Measurements from ENCODE around the gene AHNAK2.

The AHNAK2 gene

DNA sequence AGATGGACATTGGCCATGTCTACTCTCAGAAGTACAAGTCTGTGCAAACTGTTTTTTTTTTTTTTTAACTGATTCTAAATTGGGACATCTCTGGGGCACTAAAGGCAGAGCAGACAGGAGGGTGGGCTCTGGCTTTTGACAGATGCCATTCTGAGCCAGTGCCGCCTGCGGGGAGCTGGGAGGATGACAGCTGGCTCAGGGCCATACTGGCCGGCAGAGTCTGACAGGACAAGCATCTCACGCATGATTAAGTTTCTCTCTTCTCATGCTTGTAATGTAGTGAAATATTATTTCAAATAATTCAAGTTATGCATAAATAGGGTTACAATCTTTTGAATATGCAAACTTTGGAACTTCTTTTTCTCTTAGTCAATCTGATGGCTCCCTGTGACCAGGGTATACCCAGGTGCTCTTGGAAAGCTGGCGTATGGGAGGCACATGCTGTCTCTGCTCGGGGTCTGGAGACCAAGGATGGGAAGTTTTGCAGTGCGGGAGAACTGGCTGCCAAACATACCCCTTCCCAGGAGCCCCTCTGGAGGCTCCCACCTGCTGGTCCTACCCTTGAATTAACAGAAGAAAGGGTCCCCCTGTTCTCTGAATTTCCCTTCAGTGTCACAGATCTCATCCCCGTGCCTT, 35.1 kb upstream of the AHNAK2 start:
- TF ChIP-seq, protein P1, sequence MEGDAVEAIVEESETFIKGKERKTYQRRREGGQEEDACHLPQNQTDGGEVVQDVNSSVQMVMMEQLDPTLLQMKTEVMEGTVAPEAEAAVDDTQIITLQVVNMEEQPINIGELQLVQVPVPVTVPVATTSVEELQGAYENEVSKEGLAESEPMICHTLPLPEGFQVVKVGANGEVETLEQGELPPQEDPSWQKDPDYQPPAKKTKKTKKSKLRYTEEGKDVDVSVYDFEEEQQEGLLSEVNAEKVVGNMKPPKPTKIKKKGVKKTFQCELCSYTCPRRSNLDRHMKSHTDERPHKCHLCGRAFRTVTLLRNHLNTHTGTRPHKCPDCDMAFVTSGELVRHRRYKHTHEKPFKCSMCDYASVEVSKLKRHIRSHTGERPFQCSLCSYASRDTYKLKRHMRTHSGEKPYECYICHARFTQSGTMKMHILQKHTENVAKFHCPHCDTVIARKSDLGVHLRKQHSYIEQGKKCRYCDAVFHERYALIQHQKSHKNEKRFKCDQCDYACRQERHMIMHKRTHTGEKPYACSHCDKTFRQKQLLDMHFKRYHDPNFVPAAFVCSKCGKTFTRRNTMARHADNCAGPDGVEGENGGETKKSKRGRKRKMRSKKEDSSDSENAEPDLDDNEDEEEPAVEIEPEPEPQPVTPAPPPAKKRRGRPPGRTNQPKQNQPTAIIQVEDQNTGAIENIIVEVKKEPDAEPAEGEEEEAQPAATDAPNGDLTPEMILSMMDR (IDR thresholded peaks at IDR 0.05; ENCODE audit: insufficient read depth, low read length, missing control alignments), result peak; percentile 6
- ChIA-PET POLR2A (no interaction called here), CTCF (interaction anchor here (1.7 to 2.6 kb wide), 2 partner anchors 33 to 38 kb away, joined by 5 to 14 read pairs; no protein-coding TSS in a partner anchor)
- DNase-seq (ENCODE audit: low read depth, low spot score), result no peak
- H3K4me3 ChIP-seq (ENCODE audit: low read depth, low read length), result no peak overlapping the region

DNA sequence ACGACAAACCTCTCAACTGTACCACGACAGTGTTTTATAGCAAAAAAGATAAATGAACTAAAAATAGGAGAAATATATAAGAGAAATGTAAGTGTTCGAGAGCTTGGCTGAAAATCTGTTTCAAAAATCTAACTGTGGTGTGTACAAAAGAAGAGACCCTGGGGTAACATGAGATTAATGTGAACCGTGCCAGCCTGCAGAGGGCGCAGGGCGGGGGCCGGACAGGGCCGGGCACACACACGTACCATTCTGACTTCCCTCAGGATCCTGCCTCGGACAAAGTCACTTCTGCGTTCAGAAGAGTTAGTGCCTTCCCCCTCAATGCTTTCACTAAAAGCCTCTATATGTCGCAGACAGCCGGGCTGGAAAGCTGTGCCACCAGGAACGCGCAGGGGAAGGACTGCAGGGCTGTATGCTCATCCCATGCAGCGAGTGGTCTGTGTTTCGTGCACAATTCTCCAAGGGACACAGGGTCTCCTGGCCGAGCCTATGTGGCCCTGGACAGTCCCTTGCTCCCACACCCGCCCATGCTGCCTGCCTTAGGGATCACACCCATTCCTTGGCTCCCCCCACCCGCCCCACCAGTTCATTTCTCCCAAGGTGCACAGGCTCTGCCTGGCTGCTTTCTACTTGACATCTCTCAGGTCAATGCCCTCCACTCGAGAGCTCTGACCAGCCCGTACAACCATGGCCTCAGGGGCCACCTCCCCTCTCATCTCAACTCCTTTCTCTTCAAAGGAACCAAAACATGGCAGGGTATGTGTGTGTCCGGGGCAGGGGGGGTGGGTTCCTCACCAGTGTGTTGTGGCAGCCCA, 34.2 kb upstream of the AHNAK2 start:
- CTCF ChIA-PET, result interaction anchor here (2.6 kb wide), 1 partner anchor 33 kb away, joined by 14 read pairs; no protein-coding TSS in a partner anchor
- TF ChIP-seq, protein P1 (IDR thresholded peaks at IDR 0.05; ENCODE audit: insufficient read depth, low read length, missing control alignments), result peak; percentile 19
- H3K4me3 ChIP-seq (ENCODE audit: low read depth, low read length), result no peak overlapping the region
- POLR2A ChIA-PET, result no interaction called here
- DNase-seq (ENCODE audit: low read depth, low spot score), result no peak

DNA sequence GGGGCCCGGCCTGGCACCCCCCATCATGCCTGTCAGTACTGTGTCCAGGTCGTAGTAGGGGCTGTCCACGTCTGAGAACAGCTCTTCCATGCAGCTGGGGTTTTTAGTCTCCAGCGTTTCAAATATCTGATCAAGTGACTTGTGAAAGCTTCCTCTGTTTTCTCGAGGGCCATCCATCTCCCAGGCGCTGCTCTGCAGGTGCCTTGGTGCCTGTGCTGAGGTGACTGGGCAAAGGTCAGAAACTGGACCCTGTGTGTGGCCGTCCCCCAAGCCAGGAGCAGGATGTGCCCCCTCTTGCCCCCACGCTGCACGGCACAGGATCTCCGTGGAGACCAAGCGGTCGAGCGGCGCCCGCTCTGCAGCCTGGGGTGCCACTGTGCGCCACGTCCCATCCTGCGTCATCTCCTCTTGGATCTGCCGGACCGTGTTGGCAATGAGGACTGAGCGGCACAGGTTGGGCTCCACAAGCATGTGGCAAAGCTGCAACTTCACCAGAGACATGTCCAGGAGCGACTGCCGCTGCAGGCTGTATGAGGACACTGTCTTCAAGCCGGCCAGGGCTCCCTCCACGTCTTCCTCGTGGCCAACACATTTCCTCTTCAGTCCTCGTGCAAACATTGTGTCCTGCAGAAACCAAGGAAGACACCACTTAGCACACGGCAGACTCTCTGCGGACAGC, 33.3 kb upstream of the AHNAK2 start:
- TF ChIP-seq, protein P1 (IDR thresholded peaks at IDR 0.05; ENCODE audit: insufficient read depth, low read length, missing control alignments), result no peak
- DNase-seq (ENCODE audit: low read depth, low spot score), result no peak
- H3K4me3 ChIP-seq (ENCODE audit: low read depth, low read length), result no peak overlapping the region
- CTCF ChIA-PET, result no interaction called here
- POLR2A ChIA-PET, result no interaction called here

DNA sequence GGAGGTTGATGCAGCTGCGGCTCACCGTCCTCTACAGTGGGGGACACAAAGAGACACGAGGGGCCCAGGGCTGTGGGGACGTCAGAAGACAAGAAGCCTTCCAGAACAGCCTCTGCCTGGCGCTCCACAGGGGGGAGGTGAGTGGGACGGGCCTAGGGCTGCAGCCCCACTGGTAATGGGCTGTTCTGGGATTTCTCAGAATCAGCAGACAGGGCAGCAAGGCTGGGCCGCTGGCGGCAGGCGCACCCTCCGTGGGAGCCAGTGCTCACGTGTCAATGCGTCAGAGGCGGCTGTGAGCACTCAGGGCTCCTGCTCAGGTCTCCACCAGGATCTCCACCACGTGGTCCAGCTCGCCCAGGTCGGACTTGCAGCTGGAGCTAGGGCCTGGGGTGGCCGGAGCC, 32.7 kb upstream of the AHNAK2 start:
- no peak overlapping the region for H3K4me3 ChIP-seq (ENCODE audit: low read depth, low read length)
- no peak for DNase-seq (ENCODE audit: low read depth, low spot score)
- TF ChIP-seq, protein P1 (IDR thresholded peaks at IDR 0.05; ENCODE audit: insufficient read depth, low read length, missing control alignments), result no peak
- ChIA-PET POLR2A (no interaction called here), CTCF (no interaction called here)

- no peak overlapping the region for H3K4me3 ChIP-seq (ENCODE audit: low read depth, low read length)
- no peak for DNase-seq (ENCODE audit: low read depth, low spot score)
- ChIA-PET POLR2A (no interaction called here), CTCF (no interaction called here)
- TF ChIP-seq, protein P1 (IDR thresholded peaks at IDR 0.05; ENCODE audit: insufficient read depth, low read length, missing control alignments), result no peak
Observed at GRCh38 chr14:105010106-105010505, 31.9 kb upstream of the AHNAK2 start.
